Activated CD4-positive, alpha-beta T cell treated with anti-CD3 and anti-CD28 coated beads for 36 hours (primary cell): ENCODE data around the gene DCC. TPM values are rescaled to one million over a fixed set of nuclear protein-coding genes. Genes with fewer than 3 reads are reported as not detected.

Experiments
- ATAC-seq: fragments of 200-7000 bp; cut with Tn5 transposase; one replicate; pipeline ENCODE4 v1.10.0; 2021; ENCODE audit warnings: mild to moderate bottlenecking, moderate library complexity
- CTCF ChIA-PET: fragments of 350-600 bp; sonication (Branson Sonifier 250); formaldehyde crosslinking; loops from one replicate; lab custom pipeline; 2021; ENCODE audit warnings: antibody characterized with exemption; lab: Charles Lee
- POLR2A ChIA-PET: fragments of 350-600 bp; sonication (Branson Sonifier 250); formaldehyde crosslinking; loops from one replicate; lab custom pipeline; 2021; ENCODE audit warnings: antibody characterized with exemption, inconsistent platforms; lab: Charles Lee
- DNase-seq: peaks from one replicate; pipeline ENCODE4 v3.0.0-alpha.2; 2020
- H3K27ac Mint-ChIP-seq: one replicate; pipeline ENCODE4 v1.8.0; 2021; ENCODE audit warnings: mixed read lengths
- H3K27me3 Mint-ChIP-seq: one replicate; pipeline ENCODE4 v1.8.0; 2021; ENCODE audit warnings: mixed read lengths
- H3K36me3 Mint-ChIP-seq: one replicate; pipeline ENCODE4 v1.8.0; 2021; ENCODE audit warnings: low read depth, mixed read lengths
- H3K4me1 Mint-ChIP-seq: one replicate; pipeline ENCODE4 v1.8.0; 2021; ENCODE audit warnings: mixed read lengths
- H3K4me3 Mint-ChIP-seq: one replicate; pipeline ENCODE4 v1.8.0; 2021; ENCODE audit warnings: mild to moderate bottlenecking, moderate library complexity, mixed read lengths
- H3K9me3 Mint-ChIP-seq: one replicate; pipeline ENCODE4 v1.8.0; 2021; ENCODE audit warnings: low read depth, mixed read lengths
- intact Hi-C, 2 experiments: fragments of 100-400 bp; cut with DNase I in 1 of 2; cut with micrococcal nuclease in 1 of 2; formaldehyde crosslinking; loops; one replicate each; pipeline versions ENCODE4 v1.14.2 to v1.15.1; 2022 to 2024; cut with DNase I, micrococcal nuclease
- total RNA-seq, 2 experiments: library from RNA; stranded (reverse); gene quantifications; one replicate each; pipeline ENCODE4 v1.2.3, GENCODE V29; 2021

Gene DCC
- total RNA-seq, 2 experiments from 2014 or later: not detected

- ChIA-PET POLR2A (no interaction called here), CTCF (no interaction called here)
- intact Hi-C loops: no loop called here
- DNase-seq (no peak), ATAC-seq (no peak)
- Mint-ChIP-seq H3K4me3 (no peak overlapping the region), H3K4me1 (no peaks in the 10 kb centered on the region), H3K36me3 (no peaks in the 10 kb centered on the region), H3K9me3 (peaks cover 4% of the 10 kb centered on the region), H3K27me3 (no peaks in the 10 kb centered on the region), H3K27ac (no peak overlapping the region)
Observed at GRCh38 chr18:52427521-52428175, 87.7 kb downstream of the DCC start.

GRCh38 chr18:52431683-52432082 lies 91.7 kb downstream of the DCC start:
- intact Hi-C loops: no loop called here
- ATAC-seq (no peak), DNase-seq (no peak)
- Mint-ChIP-seq H3K4me3 (no peak overlapping the region), H3K27me3 (peaks cover 2% of the 10 kb centered on the region), H3K27ac (no peak overlapping the region), H3K4me1 (no peaks in the 10 kb centered on the region), H3K36me3 (no peaks in the 10 kb centered on the region), H3K9me3 (peaks cover 8% of the 10 kb centered on the region)
- ChIA-PET POLR2A (no interaction called here), CTCF (interaction anchor here (1.5 kb wide), 1 partner anchor 11 kb away, joined by 3 read pairs; no protein-coding TSS in a partner anchor)

- Mint-ChIP-seq H3K9me3 (peaks cover 6% of the 10 kb centered on the region), H3K27ac (no peak overlapping the region), H3K36me3 (no peaks in the 10 kb centered on the region), H3K27me3 (peaks cover 2% of the 10 kb centered on the region), H3K4me3 (no peak overlapping the region), H3K4me1 (no peaks in the 10 kb centered on the region)
- POLR2A ChIA-PET: no interaction called here
- DNase-seq: no peak
- no peak for ATAC-seq
- intact Hi-C loops: no loop called here
- CTCF ChIA-PET: no interaction called here
Observed at GRCh38 chr18:52433797-52434196, 93.8 kb downstream of the DCC start.

- Mint-ChIP-seq H3K4me3 (no peak overlapping the region), H3K4me1 (no peaks in the 10 kb centered on the region), H3K9me3 (peaks cover 4% of the 10 kb centered on the region), H3K36me3 (no peaks in the 10 kb centered on the region), H3K27me3 (peaks cover 2% of the 10 kb centered on the region), H3K27ac (no peak overlapping the region)
- POLR2A ChIA-PET: no interaction called here
- CTCF ChIA-PET: no interaction called here
- no peak for ATAC-seq
- no peak for DNase-seq
- intact Hi-C loops: no loop called here
Observed at GRCh38 chr18:52435301-52435700, 95.3 kb downstream of the DCC start.

GRCh38 chr18:52437161-52437560 lies 97.2 kb downstream of the DCC start:
- intact Hi-C loops: no loop called here
- Mint-ChIP-seq H3K36me3 (no peaks in the 10 kb centered on the region), H3K27ac (no peak overlapping the region), H3K4me3 (no peak overlapping the region), H3K9me3 (peaks cover 4% of the 10 kb centered on the region), H3K4me1 (no peaks in the 10 kb centered on the region), H3K27me3 (peaks cover 2% of the 10 kb centered on the region)
- POLR2A ChIA-PET: no interaction called here
- ATAC-seq (no peak), DNase-seq (no peak)
- CTCF ChIA-PET: no interaction called here

DNA sequence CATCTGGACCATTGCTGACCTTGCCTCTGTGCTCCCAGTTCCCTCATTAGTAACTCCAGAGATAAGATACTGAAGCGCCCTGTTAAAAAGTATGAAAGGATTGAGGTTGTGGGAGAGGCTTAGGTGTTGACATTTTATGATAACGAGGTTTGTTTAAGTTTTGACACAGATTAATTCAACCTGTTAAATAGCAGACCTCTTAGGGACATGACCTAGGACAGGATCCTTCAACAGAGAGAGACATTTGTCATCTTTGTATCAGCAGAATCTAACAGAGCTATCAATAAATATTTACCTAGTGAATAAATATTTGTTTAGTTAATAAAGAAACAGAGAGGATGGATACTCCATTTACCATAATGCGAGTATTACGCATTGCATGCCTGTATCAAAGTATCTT lies 99.5 kb downstream of the DCC start:
- intact Hi-C loops: no loop called here
- Mint-ChIP-seq H3K9me3 (peaks cover 4% of the 10 kb centered on the region), H3K27me3 (peaks cover 2% of the 10 kb centered on the region), H3K4me1 (no peaks in the 10 kb centered on the region), H3K36me3 (no peaks in the 10 kb centered on the region), H3K4me3 (no peak overlapping the region), H3K27ac (no peak overlapping the region)
- ATAC-seq (no peak), DNase-seq (no peak)
- CTCF ChIA-PET: no interaction called here
- POLR2A ChIA-PET: no interaction called here

DNA sequence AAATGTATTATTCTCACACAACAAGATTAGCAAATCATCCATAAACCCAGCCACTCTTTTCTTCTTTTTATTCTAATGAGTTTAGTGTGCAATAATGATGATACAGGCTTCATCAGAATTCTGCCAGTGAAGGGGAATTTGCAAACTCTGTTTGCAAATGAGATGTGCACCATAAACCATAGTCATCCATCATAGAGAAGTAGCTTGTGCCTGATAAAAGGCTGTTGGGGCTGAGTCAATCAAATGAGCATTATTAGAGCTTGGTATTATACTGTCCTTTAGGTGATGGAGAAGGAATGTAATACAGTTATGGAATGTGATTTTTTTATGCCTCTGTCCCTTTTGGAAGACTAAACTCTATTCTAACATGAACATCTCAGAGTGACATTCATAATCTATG lies 101.8 kb downstream of the DCC start:
- intact Hi-C loops: no loop called here
- no peak for ATAC-seq
- H3K4me3 Mint-ChIP-seq: no peak overlapping the region
- no peak overlapping the region for H3K27ac Mint-ChIP-seq
- H3K36me3 Mint-ChIP-seq: no peaks in the 10 kb centered on the region
- no peaks in the 10 kb centered on the region for H3K27me3 Mint-ChIP-seq
- DNase-seq: no peak
- no peaks in the 10 kb centered on the region for H3K9me3 Mint-ChIP-seq
- H3K4me1 Mint-ChIP-seq: no peaks in the 10 kb centered on the region
- ChIA-PET CTCF (no interaction called here), POLR2A (no interaction called here)

DNA sequence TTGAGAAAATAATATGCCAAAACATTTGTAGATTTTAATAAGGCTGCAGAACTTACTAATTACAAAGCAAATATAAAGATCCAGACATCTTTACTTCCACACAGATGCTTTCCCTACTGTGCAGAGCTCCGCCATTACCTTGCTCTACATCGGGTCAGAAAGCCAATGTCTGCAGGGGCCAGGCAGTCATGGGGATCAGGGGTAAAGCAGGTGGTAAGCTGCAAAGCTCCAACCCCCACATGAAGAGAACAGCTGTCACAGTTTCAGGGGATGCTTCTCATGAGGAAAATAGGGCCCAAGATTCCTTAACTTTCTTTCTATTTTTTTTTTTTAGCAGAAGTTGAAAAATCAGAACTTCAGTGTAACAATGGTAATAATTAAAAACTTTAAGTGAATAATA lies 102.7 kb downstream of the DCC start:
- ATAC-seq (no peak), DNase-seq (no peak)
- H3K4me3 Mint-ChIP-seq: no peak overlapping the region
- no peaks in the 10 kb centered on the region for H3K4me1 Mint-ChIP-seq
- ChIA-PET POLR2A (no interaction called here), CTCF (interaction anchor here (0.9 kb wide), 1 partner anchor 11 kb away, joined by 3 read pairs; no protein-coding TSS in a partner anchor)
- no peaks in the 10 kb centered on the region for H3K27me3 Mint-ChIP-seq
- intact Hi-C loops: no loop called here
- no peaks in the 10 kb centered on the region for H3K36me3 Mint-ChIP-seq
- H3K27ac Mint-ChIP-seq: no peak overlapping the region
- H3K9me3 Mint-ChIP-seq: no peaks in the 10 kb centered on the region

DNA sequence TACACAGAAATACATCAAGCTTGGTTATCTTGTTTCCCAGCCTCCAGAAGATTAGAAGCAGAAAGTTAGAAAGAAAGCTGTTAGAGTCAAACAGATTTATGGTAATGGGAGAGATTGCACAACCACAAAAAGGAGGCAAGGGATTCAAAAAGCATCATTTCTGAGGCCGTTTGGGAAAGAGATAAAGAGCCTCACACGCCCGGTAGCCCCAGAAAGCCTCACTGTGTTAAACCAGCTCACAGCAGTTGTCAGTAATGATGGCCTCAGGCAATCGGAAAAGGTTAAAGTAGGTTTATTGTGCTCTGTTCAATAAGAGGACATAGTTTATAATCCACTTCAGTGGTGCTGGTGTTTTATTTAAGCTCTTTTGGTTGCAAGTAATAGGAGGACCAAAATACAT lies 111.3 kb downstream of the DCC start:
- Mint-ChIP-seq H3K4me3 (no peak overlapping the region), H3K27me3 (no peaks in the 10 kb centered on the region), H3K27ac (no peak overlapping the region), H3K9me3 (peaks cover 4% of the 10 kb centered on the region), H3K36me3 (no peaks in the 10 kb centered on the region), H3K4me1 (no peaks in the 10 kb centered on the region)
- ATAC-seq: no peak
- intact Hi-C loops: no loop called here
- ChIA-PET CTCF (interaction anchor here (1.0 kb wide), 1 partner anchor 13 kb away, joined by 6 read pairs; no protein-coding TSS in a partner anchor), POLR2A (no interaction called here)
- DNase-seq: no peak

DNA sequence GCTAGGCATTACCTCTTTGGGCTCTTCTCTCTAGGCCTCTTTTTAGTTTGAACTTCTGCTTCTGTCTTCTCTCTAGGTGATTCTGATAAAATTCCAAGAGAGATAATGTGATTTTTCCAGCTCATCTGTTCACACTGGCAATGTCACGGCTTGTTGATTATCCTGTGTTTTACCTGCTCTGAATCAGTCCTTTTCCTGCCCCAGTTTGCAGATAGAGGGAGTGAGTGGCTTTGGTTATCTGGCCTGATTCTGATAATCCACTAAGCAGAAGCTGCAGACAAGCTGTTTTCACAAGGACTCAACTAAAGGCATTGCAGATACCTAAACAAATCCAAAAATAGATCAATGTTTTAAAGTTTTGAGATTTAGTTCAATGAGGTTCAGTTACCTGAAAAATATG lies 111.9 kb downstream of the DCC start:
- no peaks in the 10 kb centered on the region for H3K27me3 Mint-ChIP-seq
- CTCF ChIA-PET: interaction anchor here (1.0 kb wide), 1 partner anchor 14 kb away, joined by 6 read pairs; no protein-coding TSS in a partner anchor
- ATAC-seq (no peak), DNase-seq (no peak)
- H3K27ac Mint-ChIP-seq: no peak overlapping the region
- POLR2A ChIA-PET: no interaction called here
- no peak overlapping the region for H3K4me3 Mint-ChIP-seq
- no peaks in the 10 kb centered on the region for H3K4me1 Mint-ChIP-seq
- intact Hi-C loops: no loop called here
- H3K9me3 Mint-ChIP-seq: peaks cover 4% of the 10 kb centered on the region
- no peaks in the 10 kb centered on the region for H3K36me3 Mint-ChIP-seq

GRCh38 chr18:52452427-52452826 lies 112.4 kb downstream of the DCC start:
- ATAC-seq (no peak), DNase-seq (no peak)
- ChIA-PET POLR2A (no interaction called here), CTCF (no interaction called here)
- Mint-ChIP-seq H3K9me3 (peaks cover 4% of the 10 kb centered on the region), H3K27ac (no peak overlapping the region), H3K4me1 (no peaks in the 10 kb centered on the region), H3K4me3 (no peak overlapping the region), H3K27me3 (no peaks in the 10 kb centered on the region), H3K36me3 (no peaks in the 10 kb centered on the region)
- intact Hi-C loops: no loop called here

DNA sequence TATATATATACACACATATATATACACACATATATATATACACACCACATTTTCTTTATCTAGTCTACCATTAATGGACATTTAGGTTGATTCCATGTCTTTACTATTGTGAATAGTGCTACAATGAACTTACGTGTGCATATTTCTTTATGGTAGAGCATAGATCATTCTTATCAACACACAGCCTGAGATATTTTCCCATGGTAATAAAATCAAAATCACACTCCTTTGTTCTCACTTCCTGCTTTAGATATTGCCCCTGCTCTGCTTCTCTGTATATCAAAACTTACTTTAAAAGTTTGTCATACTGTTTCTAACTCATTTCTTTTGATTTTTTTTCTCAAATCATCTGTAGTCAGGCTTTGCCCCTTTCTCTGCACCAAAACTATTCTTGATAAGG lies 119.9 kb downstream of the DCC start:
- DNase-seq: no peak
- Mint-ChIP-seq H3K4me1 (no peaks in the 10 kb centered on the region), H3K27ac (no peak overlapping the region), H3K9me3 (no peaks in the 10 kb centered on the region), H3K27me3 (no peaks in the 10 kb centered on the region), H3K36me3 (no peaks in the 10 kb centered on the region), H3K4me3 (no peak overlapping the region)
- ChIA-PET POLR2A (no interaction called here), CTCF (no interaction called here)
- no peak for ATAC-seq
- intact Hi-C loops: no loop called here
